Measurements from ENCODE around the gene UBE2J2. TPM values are rescaled to one million over a fixed set of nuclear protein-coding genes. Genes with fewer than 3 reads are reported as not detected.

UBE2J2 gene
- total RNA-seq, 2 donors from 2014 or later: 69.9 to 72.7 TPM

DNA sequence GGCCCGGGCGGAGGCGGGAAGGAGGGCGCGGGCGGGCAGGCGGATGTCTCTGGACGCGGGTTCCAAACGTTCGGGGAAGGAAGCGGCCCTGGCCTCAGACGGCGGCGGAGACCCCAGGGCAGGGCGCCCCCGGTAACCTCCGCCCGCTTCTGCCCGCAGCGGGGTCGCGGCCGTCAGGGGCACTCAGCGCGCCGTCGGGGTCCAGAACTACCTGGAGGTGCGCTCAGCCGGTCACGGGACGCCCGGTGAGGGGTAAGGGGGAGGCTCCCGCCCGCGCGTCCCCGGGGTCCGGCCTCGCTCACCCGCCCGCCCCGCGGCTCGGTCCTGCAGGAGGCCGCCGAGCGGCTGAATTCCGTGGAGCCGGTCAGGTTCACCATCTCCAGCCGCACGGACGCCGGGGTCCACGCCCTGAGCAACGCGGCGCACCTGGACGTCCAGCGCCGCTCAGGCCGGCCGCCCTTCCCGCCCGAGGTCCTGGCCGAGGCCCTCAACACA is 35.1 kb upstream of the UBE2J2 start:
- Mint-ChIP-seq H3K36me3 (ENCODE audit: low read depth) (peaks cover 8% of the 10 kb centered on the region), H3K27me3 (ENCODE audit: insufficient read depth) (no peaks in the 10 kb centered on the region), H3K4me3 (peak overlapping the region; percentile 67), H3K4me1 (peaks cover 15% of the 10 kb centered on the region), H3K9me3 (no peaks in the 10 kb centered on the region), H3K27ac (no peak overlapping the region)
- Histone ChIP-seq H3K27me3 (ENCODE audit: control insufficient read depth, insufficient read depth, low read length, poor library complexity, severe bottlenecking) (no peaks in the 10 kb centered on the region), H3K9me3 (ENCODE audit: control insufficient read depth, low read length) (no peaks in the 10 kb centered on the region), H3K9ac (ENCODE audit: extremely low read depth, low read length, poor library complexity, severe bottlenecking) (peak overlapping the region; percentile 64), H3K4me1 (ENCODE audit: control insufficient read depth, insufficient read depth, low read length) (peaks cover 20% of the 10 kb centered on the region), H3K27ac (ENCODE audit: low read depth, low read length) (no peak overlapping the region), H3K36me3 (ENCODE audit: control insufficient read depth, insufficient read depth, low read length) (peaks cover 22% of the 10 kb centered on the region), H3K4me3 (ENCODE audit: low read length) (peak overlapping the region; percentile 79)
- WGBS, 2 experiments (ENCODE audit: insufficient coverage in 1 of 2, insufficient read length in 1 of 2): 0% methylated on average over 29 to 66 of the region's 66 CpGs
- DNase-seq: peak; percentile 68
- TF ChIP-seq, protein P1, sequence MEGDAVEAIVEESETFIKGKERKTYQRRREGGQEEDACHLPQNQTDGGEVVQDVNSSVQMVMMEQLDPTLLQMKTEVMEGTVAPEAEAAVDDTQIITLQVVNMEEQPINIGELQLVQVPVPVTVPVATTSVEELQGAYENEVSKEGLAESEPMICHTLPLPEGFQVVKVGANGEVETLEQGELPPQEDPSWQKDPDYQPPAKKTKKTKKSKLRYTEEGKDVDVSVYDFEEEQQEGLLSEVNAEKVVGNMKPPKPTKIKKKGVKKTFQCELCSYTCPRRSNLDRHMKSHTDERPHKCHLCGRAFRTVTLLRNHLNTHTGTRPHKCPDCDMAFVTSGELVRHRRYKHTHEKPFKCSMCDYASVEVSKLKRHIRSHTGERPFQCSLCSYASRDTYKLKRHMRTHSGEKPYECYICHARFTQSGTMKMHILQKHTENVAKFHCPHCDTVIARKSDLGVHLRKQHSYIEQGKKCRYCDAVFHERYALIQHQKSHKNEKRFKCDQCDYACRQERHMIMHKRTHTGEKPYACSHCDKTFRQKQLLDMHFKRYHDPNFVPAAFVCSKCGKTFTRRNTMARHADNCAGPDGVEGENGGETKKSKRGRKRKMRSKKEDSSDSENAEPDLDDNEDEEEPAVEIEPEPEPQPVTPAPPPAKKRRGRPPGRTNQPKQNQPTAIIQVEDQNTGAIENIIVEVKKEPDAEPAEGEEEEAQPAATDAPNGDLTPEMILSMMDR (conservative IDR thresholded peaks at IDR 0.05): no peak

DNA sequence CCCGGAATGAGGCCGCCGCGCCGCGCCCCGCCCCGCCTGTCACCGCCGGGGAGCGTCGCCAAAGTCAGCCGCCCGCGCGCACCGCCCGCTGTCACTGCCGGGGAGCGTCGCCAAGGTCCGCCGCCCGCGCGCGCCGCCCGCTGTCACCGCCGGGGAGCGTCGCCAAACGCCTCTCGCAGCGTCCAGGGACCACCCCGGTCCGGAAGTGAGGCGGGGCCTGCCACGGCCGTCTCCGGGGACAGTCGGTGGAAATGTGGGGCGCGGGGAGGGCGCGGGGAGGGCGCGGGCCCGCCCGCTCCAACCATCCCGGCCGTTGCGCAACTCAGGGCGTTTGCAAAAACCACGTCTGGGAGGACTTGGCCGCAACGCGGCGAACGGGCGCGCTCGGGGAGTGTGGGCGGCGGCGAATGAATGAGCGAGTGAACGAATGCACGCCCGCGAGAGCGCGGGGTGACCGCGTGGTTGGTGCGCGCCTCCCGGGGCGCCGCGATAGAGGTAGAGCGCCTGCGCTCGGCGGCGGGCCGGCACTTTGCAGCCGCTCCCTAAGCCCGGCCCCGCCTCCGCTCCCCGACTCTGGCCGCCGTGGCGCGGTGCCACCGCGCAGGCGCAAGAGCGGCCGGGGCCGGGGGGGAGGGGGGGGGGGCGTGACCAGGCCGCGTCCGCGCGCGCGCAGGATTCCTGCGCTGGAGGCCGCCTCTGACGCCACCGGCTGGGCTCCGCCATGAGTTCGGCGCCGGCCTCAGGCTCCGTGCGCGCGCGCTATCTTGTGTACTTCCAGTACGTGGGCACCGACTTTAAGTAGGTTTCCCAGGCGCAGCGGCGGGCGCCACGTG is 34.5 kb upstream of the UBE2J2 start, which contains the start of the genes ACAP3 and PUSL1:
ACAP3 (minus strand) TSS at position 8 of the 833 bp plus-strand sequence. CDS start 115 bp downstream, outside the sequence.
PUSL1 (plus strand) TSS at position 675 of the 833 bp plus-strand sequence; CDS start at position 722, 47 bp downstream.
- 0% methylated on average over 55 to 130 of the region's 131 CpGs for WGBS, 2 experiments (ENCODE audit: insufficient coverage in 1 of 2, insufficient read length in 1 of 2)
- no peaks in the 10 kb centered on the region for H3K9me3 Mint-ChIP-seq
- H3K27ac Mint-ChIP-seq: peak within 1 kb of the TSS; percentile 39
- peaks cover 2% of the 10 kb centered on the region for H3K36me3 Mint-ChIP-seq (ENCODE audit: low read depth)
- peak within 1 kb of the TSS; percentile 67 for H3K4me3 Mint-ChIP-seq
- H3K4me1 ChIP-seq (ENCODE audit: control insufficient read depth, insufficient read depth, low read length): peaks cover 20% of the 10 kb centered on the region
- peaks cover 15% of the 10 kb centered on the region for H3K36me3 ChIP-seq (ENCODE audit: control insufficient read depth, insufficient read depth, low read length)
- H3K27me3 Mint-ChIP-seq (ENCODE audit: insufficient read depth): no peaks in the 10 kb centered on the region
- TF ChIP-seq, protein P1 (conservative IDR thresholded peaks at IDR 0.05): no peak
- H3K27me3 ChIP-seq (ENCODE audit: control insufficient read depth, insufficient read depth, low read length, poor library complexity, severe bottlenecking): no peaks in the 10 kb centered on the region
- peak within 1 kb of the TSS; percentile 81 for H3K4me3 ChIP-seq (ENCODE audit: low read length)
- no peaks in the 10 kb centered on the region for H3K9me3 ChIP-seq (ENCODE audit: control insufficient read depth, low read length)
- peak within 1 kb of the TSS; percentile 64 for H3K9ac ChIP-seq (ENCODE audit: extremely low read depth, low read length, poor library complexity, severe bottlenecking)
- DNase-seq: peak; percentile 92
- H3K4me1 Mint-ChIP-seq: peaks cover 15% of the 10 kb centered on the region
- H3K27ac ChIP-seq (ENCODE audit: low read depth, low read length): peak within 1 kb of the TSS; percentile 90

DNA sequence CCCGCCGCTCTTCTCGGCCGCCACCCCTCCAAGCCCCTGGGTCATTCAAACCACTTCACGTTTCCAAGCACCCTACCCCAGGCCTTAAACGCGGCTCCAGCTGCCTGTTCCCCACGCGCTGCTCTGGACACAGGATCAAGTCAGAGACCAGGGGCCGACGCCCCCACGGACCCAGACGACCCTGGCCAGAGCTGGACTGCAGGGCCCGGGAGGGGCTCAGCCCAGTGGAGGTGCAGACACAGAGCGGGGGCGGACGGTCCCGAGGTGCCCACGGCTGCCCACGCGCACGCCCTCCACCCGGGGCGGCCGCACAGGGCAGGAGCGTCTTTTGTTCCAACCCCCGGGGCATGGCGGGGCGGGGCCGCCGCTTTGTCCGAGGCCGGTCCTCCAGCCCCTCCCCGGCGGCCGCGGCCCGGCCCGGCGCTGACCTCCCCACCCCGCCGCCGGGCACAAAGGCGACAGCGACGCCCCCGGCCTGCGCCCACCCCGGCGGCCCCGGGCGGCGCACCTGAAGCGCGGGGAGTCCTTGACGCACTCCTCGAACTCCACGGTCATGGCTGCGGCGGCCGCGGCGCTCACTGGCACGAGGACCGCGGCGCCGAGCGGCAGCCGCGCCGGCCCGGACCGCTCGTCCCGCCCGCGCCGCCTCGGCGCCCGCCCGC is 33.7 kb upstream of the UBE2J2 start:
- H3K9me3 Mint-ChIP-seq: no peaks in the 10 kb centered on the region
- H3K4me1 ChIP-seq (ENCODE audit: control insufficient read depth, insufficient read depth, low read length): peaks cover 20% of the 10 kb centered on the region
- peaks cover 13% of the 10 kb centered on the region for H3K36me3 ChIP-seq (ENCODE audit: control insufficient read depth, insufficient read depth, low read length)
- H3K27me3 Mint-ChIP-seq (ENCODE audit: insufficient read depth): no peaks in the 10 kb centered on the region
- H3K4me3 ChIP-seq (ENCODE audit: low read length): peak overlapping the region; percentile 79
- TF ChIP-seq, protein P1 (conservative IDR thresholded peaks at IDR 0.05): no peak
- no peaks in the 10 kb centered on the region for H3K27me3 ChIP-seq (ENCODE audit: control insufficient read depth, insufficient read depth, low read length, poor library complexity, severe bottlenecking)
- H3K9ac ChIP-seq (ENCODE audit: extremely low read depth, low read length, poor library complexity, severe bottlenecking): peak overlapping the region; percentile 32
- peaks cover 15% of the 10 kb centered on the region for H3K4me1 Mint-ChIP-seq
- peak overlapping the region; percentile 21 for H3K27ac ChIP-seq (ENCODE audit: low read depth, low read length)
- no peak for DNase-seq
- H3K27ac Mint-ChIP-seq: peak overlapping the region; percentile 21
- H3K36me3 Mint-ChIP-seq (ENCODE audit: low read depth): no peaks in the 10 kb centered on the region
- WGBS, 2 experiments (ENCODE audit: insufficient coverage in 1 of 2, insufficient read length in 1 of 2): 0 to 2% methylated on average over 28 to 83 of the region's 83 CpGs
- H3K4me3 Mint-ChIP-seq: peak overlapping the region; percentile 67
- no peaks in the 10 kb centered on the region for H3K9me3 ChIP-seq (ENCODE audit: control insufficient read depth, low read length)
